ENCODE results near the gene EEF1A2.

The EEF1A2 gene

DNA sequence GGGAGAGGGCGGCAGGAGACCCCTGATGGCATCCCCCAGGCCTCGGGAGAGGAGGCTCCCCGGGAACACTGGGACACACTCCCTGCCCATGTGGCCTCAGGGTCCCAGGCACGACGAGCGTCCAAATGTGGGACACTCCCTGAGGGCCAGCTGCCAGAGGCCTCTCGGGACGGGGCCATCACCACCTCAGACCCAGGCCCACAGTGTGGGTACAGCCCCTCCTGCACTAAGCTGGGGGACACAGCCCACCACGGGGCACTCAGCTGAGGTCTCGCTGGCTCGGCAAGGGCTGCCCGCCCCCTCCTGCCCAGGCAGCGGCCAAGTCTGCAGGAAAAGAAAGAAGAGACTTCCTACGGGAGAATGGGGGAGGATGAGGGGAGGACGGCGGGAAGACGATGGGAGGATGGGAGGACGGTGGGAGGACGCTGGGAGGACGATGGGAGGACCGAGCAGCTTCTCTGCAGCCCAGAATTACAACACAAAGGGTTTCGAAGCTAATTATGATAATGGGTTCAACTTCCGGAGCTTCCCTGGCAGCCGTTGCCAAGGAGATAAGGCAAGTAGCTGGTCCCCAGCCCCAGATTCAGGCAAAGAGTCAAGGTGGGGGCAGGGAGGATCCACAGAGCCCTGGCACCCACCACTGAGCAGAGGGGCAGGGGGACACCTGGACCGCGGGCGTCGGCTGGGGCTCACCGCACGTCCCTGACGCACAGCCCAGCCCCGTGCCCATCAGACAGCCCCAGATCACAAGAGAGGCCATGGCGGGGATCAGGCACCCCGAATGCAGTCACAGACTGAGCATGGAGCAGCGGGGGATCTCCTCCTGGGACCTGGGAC, 43.9 kb downstream of the EEF1A2 start:
- TF ChIP-seq, protein P1, sequence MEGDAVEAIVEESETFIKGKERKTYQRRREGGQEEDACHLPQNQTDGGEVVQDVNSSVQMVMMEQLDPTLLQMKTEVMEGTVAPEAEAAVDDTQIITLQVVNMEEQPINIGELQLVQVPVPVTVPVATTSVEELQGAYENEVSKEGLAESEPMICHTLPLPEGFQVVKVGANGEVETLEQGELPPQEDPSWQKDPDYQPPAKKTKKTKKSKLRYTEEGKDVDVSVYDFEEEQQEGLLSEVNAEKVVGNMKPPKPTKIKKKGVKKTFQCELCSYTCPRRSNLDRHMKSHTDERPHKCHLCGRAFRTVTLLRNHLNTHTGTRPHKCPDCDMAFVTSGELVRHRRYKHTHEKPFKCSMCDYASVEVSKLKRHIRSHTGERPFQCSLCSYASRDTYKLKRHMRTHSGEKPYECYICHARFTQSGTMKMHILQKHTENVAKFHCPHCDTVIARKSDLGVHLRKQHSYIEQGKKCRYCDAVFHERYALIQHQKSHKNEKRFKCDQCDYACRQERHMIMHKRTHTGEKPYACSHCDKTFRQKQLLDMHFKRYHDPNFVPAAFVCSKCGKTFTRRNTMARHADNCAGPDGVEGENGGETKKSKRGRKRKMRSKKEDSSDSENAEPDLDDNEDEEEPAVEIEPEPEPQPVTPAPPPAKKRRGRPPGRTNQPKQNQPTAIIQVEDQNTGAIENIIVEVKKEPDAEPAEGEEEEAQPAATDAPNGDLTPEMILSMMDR (IDR thresholded peaks at IDR 0.05; ENCODE audit: low read length, missing control alignments), result no peak
- DNase-seq (ENCODE audit: low read depth), result no peak
- H3K4me3 ChIP-seq (replicated peaks; ENCODE audit: low read depth, low read length), result no peak overlapping the region

DNA sequence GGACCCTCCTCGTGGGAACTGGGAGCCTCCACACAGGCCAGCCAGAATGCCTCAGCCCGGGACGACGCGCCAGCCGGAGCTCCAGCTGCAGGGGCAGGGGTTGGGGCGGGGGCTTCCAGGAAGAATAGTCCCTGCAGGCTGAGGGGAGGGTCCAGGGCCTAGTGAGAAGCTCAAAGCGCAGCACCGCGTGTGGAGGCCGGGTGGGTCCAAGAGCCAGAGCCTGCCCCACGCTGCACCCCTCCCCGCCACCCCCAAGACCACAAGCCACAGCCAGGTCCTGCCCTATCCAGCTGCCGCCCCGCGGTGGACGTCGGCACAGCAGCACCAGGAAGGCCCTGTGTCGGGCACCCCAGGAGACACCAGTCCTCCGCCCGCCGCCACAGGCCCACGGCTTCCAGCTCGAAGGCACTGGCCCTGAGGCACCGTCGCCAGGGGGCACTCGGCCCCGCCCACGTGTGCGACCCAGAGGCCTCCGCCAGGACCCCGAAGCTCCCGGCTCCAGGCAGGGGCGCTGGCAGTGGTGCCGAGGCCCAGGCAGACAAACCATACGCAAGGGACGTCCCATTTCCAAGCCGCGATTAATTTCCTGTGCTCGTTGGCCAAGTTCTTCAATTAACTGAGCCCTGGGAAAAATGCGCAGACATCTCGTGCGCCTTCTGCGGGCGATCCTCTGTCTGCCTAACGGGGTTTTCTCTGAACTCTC, 45.9 kb downstream of the EEF1A2 start:
- no peak overlapping the region for H3K4me3 ChIP-seq (replicated peaks; ENCODE audit: low read depth, low read length)
- no peak for DNase-seq (ENCODE audit: low read depth)
- TF ChIP-seq, protein P1 (IDR thresholded peaks at IDR 0.05; ENCODE audit: low read length, missing control alignments), result no peak

DNA sequence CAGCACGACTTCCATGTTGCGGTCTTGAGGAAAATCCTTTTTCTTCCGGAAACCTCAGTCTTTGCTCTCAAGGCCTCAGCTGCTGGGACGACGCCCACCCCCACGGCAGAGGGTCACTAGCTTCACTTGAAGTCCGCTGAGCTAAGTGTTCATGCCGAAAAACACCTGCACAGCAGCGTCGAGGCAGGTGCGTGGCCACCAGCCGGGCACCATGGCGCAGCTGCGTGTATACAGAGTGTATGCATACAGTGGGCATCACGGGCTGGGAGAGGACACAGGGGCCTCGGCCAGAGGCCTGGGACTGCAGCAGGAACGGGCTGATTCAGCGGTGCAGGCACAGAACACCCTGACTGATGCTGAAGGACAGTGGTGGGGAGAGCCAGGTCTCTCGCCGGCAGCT, 46.5 kb downstream of the EEF1A2 start:
- H3K4me3 ChIP-seq (replicated peaks; ENCODE audit: low read depth, low read length), result no peak overlapping the region
- TF ChIP-seq, protein P1 (IDR thresholded peaks at IDR 0.05; ENCODE audit: low read length, missing control alignments), result no peak
- no peak for DNase-seq (ENCODE audit: low read depth)

DNA sequence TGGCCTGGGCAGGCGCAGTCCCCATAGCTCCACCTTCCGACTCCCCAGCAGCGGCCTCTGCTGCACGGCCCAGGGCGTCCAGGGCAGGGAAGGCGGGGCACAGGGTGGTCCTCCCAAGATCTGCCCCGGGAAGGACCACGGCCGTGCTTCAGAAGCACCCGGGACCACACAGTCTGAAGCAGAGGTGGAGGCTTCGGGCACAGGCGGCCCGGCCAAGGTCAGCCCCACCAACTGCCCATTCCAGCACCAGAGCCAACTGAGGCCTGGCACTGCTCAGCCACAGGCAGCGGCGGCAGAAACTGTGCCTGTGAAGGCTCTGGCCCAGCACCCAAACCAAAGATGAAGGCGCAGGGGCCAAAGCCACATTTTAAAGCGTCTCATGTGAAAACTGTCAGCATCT, 47.1 kb downstream of the EEF1A2 start:
- H3K4me3 ChIP-seq (replicated peaks; ENCODE audit: low read depth, low read length), result no peak overlapping the region
- DNase-seq (ENCODE audit: low read depth), result no peak
- TF ChIP-seq, protein P1 (IDR thresholded peaks at IDR 0.05; ENCODE audit: low read length, missing control alignments), result no peak

DNA sequence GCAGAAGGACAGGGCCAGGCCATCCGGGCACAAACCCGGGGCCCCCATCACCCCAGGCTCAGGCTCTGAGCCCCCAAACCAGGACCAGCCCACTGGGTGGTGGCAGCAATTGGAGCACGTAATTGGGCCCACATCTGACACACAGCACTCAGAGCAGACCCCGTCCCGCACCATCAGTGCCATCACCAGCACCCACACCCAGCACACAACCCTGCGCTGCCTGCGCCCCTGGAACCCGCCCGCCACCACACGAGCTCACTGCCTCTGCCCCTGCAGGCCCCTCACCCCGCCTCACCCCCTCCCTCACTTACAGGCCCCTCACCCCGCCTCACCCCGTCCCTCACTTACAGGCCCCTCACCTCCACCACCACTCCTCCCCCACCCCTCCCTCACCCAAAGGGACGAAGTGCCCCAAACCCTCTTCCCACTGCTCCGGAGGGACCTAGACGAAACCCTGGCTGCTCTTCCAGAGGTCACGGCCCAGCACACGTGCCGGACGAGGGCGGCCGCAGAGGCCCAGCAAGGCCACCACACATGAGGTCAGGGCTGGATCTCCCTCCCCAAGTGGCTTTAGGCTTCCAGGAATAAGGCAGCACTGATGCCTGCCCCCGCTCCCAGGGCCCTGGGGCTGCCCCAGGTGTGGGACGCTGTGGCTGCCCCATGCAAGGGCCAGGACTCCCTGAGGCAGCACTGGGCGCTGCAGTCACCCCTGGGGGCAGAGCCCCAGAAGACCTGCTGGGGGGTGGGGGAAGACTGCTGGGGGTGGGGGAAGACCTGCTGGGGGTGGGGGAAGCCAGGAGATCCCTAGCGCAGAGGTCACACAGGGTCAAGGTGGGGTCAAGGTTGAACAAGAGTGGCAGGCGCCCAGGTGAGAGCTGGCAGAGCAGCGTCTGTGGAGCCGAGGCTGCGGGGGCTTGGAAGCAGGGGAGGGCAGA, 48.8 kb downstream of the EEF1A2 start:
- no peak for DNase-seq (ENCODE audit: low read depth)
- TF ChIP-seq, protein P1 (IDR thresholded peaks at IDR 0.05; ENCODE audit: low read length, missing control alignments), result no peak
- no peak overlapping the region for H3K4me3 ChIP-seq (replicated peaks; ENCODE audit: low read depth, low read length)

DNA sequence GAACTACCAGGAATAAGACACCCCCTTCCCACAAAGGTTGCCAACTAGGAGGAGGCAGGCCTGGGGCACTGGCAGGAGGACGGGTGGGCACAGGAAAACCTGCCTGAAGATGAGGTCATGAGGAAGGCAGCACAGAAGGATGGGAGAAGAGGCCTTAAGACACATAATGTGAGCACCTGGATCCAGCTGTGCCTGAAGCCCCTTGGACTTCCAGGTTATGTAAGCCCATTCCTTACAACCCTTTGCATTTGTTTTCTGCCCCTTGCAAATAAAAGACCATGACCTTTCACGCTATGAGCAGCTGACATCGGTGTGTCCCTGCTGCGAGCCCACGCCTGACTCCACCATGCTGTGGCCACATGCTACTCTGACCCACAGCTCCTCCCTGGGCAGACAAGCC, 49.9 kb downstream of the EEF1A2 start:
- TF ChIP-seq, protein P1 (IDR thresholded peaks at IDR 0.05; ENCODE audit: low read length, missing control alignments), result no peak
- no peak overlapping the region for H3K4me3 ChIP-seq (replicated peaks; ENCODE audit: low read depth, low read length)
- no peak for DNase-seq (ENCODE audit: low read depth)
